K562 (cell line): Measurements from ENCODE around the gene CD6.

Experiments
- GATA2 ChIP-seq: sonication (generic); formaldehyde crosslinking; IDR thresholded peaks from 2 replicates; pipeline ENCODE4 v1.4.0; 2020; ENCODE audit warnings: mild to moderate bottlenecking, missing genetic modification reagents
- HEY1 ChIP-seq: fragments of 250-450 bp; sonication (Bioruptor Pico); IDR thresholded peaks from 2 replicates; pipeline ENCODE4 v1.5.0; 2020; ENCODE audit warnings: mild to moderate bottlenecking, moderate library complexity, borderline replicate concordance
- MXI1 ChIP-seq: IDR thresholded peaks from 2 replicates; pipeline ENCODE4 v1.6.1; 2011; ENCODE audit warnings: low read depth, mild to moderate bottlenecking, improper control_type of control experiment, low read length
- PATZ1 ChIP-seq: fragments of 250-450 bp; sonication (Bioruptor Pico); IDR thresholded peaks from 2 replicates; pipeline ENCODE4 v1.5.0; 2020; ENCODE audit warnings: mild to moderate bottlenecking, borderline replicate concordance
- TEAD4 ChIP-seq, 2 experiments: sonication (generic) in 1 of 2; formaldehyde crosslinking in 1 of 2; IDR thresholded peaks; 2 replicates each; pipeline versions ENCODE4 v1.6.1 to v1.8.0; 2012 to 2022; ENCODE audit warnings: borderline replicate concordance in 1 of 2, inconsistent platforms in 1 of 2, low read length in 1 of 2, mild to moderate bottlenecking in 1 of 2, missing genetic modification reagents in 1 of 2
- ZNF253 ChIP-seq: fragments of 250-450 bp; sonication (Bioruptor Pico); conservative IDR thresholded peaks from 2 replicates; pipeline ENCODE4 v1.6.1; 2021; ENCODE audit warnings: mild to moderate bottlenecking
- ZNF444 ChIP-seq: fragments of 250-450 bp; sonication (Bioruptor Pico); IDR thresholded peaks from 2 replicates; pipeline ENCODE4 v1.4.0; 2020; ENCODE audit warnings: mild to moderate bottlenecking, moderate library complexity
- ZSCAN29 ChIP-seq: fragments of 450-650 bp; IDR thresholded peaks from 2 replicates; pipeline ENCODE4 v1.6.1; 2017
- TF ChIP-seq, protein P1 (sequence below): sonication (generic); formaldehyde crosslinking; IDR thresholded peaks from 2 replicates; pipeline ENCODE4 v1.8.1; 2022; ENCODE audit warnings: missing genetic modification reagents
- TF ChIP-seq, protein P2 (sequence below): sonication (generic); formaldehyde crosslinking; IDR thresholded peaks from 2 replicates; pipeline ENCODE4 v1.8.1; 2023; ENCODE audit warnings: mild to moderate bottlenecking, missing genetic modification reagents
- TF ChIP-seq, protein P3 (sequence below), 3 experiments: IDR thresholded peaks in 2 of 3; conservative IDR thresholded peaks in 1 of 3; 2 replicates each; pipeline ENCODE4 v1.5.1; 2011 to 2012; ENCODE audit warnings: low read length in 3 of 3, mild to moderate bottlenecking in 3 of 3, control low read depth in 2 of 3, improper control_type of control experiment in 1 of 3, inconsistent platforms in 1 of 3, low read depth in 1 of 3, mixed read lengths in 1 of 3, moderate library complexity in 1 of 3; ENCODE audit not compliant: insufficient read depth in 2 of 3
- TF ChIP-seq, protein P4 (sequence below): fragments of 250-450 bp; sonication (Bioruptor Pico); IDR thresholded peaks from 2 replicates; pipeline ENCODE4 v1.5.0; 2022; ENCODE audit warnings: mild to moderate bottlenecking

- TF ChIP-seq HEY1 (CRISPR knock-in tag), result no peak
- TF ChIP-seq ZNF444 (CRISPR knock-in tag), result no peak
- no peak for TF ChIP-seq GATA2
- TF ChIP-seq, protein P1, sequence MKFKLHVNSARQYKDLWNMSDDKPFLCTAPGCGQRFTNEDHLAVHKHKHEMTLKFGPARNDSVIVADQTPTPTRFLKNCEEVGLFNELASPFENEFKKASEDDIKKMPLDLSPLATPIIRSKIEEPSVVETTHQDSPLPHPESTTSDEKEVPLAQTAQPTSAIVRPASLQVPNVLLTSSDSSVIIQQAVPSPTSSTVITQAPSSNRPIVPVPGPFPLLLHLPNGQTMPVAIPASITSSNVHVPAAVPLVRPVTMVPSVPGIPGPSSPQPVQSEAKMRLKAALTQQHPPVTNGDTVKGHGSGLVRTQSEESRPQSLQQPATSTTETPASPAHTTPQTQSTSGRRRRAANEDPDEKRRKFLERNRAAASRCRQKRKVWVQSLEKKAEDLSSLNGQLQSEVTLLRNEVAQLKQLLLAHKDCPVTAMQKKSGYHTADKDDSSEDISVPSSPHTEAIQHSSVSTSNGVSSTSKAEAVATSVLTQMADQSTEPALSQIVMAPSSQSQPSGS, result no peak
- TF ChIP-seq, protein P2, sequence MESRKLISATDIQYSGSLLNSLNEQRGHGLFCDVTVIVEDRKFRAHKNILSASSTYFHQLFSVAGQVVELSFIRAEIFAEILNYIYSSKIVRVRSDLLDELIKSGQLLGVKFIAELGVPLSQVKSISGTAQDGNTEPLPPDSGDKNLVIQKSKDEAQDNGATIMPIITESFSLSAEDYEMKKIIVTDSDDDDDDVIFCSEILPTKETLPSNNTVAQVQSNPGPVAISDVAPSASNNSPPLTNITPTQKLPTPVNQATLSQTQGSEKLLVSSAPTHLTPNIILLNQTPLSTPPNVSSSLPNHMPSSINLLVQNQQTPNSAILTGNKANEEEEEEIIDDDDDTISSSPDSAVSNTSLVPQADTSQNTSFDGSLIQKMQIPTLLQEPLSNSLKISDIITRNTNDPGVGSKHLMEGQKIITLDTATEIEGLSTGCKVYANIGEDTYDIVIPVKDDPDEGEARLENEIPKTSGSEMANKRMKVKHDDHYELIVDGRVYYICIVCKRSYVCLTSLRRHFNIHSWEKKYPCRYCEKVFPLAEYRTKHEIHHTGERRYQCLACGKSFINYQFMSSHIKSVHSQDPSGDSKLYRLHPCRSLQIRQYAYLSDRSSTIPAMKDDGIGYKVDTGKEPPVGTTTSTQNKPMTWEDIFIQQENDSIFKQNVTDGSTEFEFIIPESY (CRISPR knock-in tag), result no peak
- no peak for TF ChIP-seq TEAD4 (IDR thresholded peaks at IDR 0.05; ENCODE audit: low read length)
- TF ChIP-seq TEAD4 (CRISPR knock-in tag; IDR thresholded peaks at IDR 0.05; ENCODE audit: borderline replicate concordance), result no peak
- TF ChIP-seq, protein P3, sequence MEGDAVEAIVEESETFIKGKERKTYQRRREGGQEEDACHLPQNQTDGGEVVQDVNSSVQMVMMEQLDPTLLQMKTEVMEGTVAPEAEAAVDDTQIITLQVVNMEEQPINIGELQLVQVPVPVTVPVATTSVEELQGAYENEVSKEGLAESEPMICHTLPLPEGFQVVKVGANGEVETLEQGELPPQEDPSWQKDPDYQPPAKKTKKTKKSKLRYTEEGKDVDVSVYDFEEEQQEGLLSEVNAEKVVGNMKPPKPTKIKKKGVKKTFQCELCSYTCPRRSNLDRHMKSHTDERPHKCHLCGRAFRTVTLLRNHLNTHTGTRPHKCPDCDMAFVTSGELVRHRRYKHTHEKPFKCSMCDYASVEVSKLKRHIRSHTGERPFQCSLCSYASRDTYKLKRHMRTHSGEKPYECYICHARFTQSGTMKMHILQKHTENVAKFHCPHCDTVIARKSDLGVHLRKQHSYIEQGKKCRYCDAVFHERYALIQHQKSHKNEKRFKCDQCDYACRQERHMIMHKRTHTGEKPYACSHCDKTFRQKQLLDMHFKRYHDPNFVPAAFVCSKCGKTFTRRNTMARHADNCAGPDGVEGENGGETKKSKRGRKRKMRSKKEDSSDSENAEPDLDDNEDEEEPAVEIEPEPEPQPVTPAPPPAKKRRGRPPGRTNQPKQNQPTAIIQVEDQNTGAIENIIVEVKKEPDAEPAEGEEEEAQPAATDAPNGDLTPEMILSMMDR (IDR thresholded peaks at IDR 0.05 in 2 of 3, conservative IDR thresholded peaks at IDR 0.05 in 1 of 3; ENCODE audit: insufficient read depth in 2 of 3, low read depth in 1 of 3, low read length in 3 of 3), result no peak
- no peak for TF ChIP-seq PATZ1
- no peak for TF ChIP-seq MXI1
- TF ChIP-seq ZNF253 (CRISPR knock-in tag), result no peak
- no peak for TF ChIP-seq ZSCAN29
- TF ChIP-seq, protein P4, sequence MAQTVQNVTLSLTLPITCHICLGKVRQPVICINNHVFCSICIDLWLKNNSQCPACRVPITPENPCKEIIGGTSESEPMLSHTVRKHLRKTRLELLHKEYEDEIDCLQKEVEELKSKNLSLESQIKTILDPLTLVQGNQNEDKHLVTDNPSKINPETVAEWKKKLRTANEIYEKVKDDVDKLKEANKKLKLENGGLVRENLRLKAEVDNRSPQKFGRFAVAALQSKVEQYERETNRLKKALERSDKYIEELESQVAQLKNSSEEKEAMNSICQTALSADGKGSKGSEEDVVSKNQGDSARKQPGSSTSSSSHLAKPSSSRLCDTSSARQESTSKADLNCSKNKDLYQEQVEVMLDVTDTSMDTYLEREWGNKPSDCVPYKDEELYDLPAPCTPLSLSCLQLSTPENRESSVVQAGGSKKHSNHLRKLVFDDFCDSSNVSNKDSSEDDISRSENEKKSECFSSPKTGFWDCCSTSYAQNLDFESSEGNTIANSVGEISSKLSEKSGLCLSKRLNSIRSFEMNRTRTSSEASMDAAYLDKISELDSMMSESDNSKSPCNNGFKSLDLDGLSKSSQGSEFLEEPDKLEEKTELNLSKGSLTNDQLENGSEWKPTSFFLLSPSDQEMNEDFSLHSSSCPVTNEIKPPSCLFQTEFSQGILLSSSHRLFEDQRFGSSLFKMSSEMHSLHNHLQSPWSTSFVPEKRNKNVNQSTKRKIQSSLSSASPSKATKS, result no peak
Observed at GRCh38 chr11:61022311-61023085, 51.0 kb downstream of the CD6 start.
